ENCODE measurements around the gene CLCN5.
A peak's percentile ranks its signal among the peaks of the same experiment; 100 is the strongest.

Gene CLCN5

DNA sequence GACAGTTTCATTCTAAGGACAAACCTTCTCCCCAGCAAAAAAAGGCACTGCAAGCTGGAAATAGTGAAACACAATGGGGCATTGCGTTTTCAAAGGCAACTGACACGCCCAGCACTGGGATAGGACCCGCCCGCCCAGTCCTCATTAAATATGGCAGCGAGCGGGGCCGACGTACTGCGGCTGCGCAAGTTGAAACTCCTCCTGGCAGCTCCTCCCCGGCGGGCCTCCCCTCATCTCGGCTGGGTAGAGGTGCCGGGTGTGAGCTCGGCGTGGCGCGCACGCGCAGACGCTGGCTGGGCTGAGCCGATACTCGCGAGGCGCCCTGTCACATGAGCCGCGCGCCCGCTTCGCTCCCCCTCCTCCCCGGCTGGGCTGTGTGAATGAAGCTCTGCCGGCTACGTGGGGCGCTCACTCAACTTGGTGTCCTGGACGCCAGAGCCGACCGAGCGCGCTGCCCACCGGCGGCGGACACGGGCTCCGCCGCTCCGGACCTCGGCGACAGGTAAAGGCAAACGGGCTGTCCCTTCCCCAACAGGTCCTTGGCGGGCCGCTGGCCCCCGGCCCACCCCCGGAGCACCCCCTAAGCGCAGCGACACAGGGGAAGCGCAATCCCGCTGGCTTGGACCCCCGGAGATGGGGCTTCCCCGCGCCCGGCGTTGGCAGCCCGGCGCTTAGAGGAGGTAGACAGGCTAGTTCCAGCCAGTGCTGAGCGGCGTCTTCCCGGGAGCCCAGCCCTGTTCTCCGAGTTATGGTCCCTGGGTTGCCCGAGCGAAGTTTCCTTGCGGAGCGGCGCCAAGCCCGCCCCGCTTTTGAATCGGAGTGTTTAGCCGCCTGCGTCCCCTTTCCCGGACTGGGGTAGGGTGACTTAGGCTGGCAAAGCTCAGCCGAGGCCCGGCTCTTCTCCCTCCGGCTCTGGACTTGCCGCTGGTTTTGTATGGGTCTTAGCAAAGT is at the start of gene CLCN5:
CLCN5 (plus strand) TSS at position 306 of the 951 bp plus-strand sequence. CDS start 2,703 bp downstream, outside the sequence.
- peak; percentile 95 for DNase-seq

DNA sequence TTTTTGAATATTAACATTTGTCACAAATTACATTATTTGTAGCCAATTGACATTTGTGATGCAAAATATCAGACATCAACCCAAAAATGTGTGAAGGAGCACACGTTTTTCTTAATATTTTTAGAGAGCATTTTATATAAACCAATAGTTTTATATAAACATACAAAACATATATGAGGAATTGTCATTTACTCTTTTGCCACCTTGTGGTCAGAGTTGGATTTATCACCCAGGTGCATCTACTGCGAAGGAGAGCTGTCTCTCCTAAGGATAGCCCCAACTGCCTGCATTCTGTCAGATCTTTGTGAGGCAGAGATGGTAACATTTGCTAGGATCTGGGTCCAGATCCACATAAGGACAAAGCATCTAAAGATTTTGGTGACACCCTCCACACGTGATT is 45.6 kb upstream of the CLCN5 start:
- DNase-seq, result peak; percentile 19

DNA sequence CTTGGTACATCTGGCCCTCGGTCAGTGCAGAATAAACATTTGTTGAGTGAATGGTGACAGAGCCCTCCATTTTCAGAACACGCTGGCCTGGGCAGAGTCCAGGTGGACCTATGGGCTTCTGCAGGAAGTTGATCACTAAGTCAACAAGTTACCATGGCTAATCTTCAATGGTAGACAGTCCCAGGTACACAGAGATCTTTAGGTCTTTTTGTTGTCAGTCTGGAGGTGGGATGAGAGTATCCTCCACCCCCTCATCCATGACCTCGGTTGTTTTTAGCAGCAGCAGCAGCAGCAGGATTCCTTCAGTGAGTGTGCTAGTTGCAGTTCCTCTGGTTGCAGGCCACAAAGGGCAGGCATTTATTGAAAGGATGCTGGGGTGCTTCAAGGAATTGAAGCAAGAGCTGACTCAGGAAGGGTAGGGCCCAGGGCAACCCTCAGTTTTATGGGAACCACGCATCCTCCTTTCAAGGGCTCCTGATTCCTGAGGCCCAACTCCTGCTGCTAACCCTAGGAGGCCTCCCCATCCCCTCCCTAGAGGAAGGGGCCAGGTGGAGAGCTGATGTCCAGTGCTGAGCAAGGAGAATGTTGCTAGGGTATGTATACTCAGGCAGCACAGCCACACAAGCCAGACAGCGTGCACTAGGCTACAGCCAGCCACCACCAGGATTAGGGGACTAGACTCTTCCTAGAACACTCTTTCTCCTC is 44.8 kb upstream of the CLCN5 start:
- no peak for DNase-seq

DNA sequence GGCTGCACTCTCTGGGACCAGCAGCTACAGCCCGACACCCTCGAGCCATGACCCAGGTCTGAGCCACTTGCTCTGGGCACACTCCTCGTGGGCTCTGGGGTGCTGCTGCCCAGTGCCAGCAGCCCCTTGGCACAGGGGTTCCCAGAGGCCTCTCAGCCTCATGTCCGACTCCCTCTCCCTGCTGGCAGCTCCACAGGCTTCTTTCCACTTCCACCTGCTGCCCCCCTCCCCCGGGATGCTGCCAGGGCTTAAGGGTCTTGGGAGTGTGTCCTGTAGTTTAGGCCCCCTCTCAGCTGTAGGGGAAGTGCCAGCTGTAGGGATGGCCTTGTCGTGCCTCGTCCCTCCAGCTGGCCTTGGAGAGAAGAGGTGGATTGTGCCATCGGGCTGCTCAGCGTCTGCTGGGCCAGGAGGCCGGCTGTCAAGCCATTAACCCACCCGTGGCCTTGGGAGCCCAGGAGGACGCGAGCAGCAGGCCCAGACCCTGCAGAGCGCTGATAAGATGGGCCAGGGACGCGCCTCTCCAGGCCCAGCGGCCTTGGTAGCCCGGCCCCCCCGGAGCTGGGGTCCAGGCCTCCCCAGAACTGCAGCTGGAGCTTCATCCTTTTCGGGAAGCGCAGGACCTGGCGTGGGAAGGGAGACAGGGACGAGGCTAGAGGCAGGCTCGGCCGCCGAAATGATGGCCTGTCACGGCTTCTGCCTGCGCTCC is 44.1 kb upstream of the CLCN5 start:
- no peak for DNase-seq

DNA sequence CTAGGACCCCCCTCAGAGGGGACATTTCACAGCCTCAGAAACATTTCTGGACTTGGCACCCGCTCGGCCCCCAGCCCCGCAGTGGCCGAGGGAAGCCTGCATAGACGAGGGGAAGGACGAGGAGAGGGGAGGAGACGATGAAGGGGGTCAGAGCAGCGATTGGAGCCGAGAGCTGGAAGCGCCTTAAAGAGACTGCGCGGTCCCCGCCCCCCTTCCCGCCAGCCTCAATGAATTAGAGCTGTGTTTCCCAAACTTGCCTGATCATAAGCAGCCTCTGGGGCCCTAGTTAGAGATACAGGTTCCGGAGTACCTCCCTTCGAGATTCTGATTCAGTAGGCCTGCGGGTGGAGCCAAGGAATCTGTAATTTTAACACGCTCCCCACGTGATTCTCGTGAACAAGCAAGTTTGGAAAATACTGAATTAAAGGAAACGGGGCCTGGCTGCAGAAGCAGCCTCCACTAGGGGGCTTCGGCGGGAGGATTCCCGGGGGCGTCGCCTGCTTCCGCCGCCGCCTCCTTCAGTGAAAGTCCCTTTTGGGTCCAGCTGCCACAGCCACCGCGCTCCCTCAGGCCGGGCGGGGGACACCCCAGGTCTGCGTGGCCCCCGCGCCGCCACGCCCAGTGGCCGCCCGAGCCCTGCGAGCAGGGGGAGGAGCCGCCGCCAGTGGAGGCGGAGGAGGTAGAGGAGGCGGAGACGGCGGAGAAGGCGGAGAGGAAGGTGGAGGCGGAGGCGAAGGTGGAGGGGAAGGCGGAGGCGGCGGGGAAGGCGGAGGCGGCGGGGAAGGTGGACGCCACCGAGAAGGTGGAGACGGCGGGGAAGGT is 43.4 kb upstream of the CLCN5 start, which contains the start of gene USP27X:
USP27X (plus strand) TSS at position 651 of the 822 bp plus-strand sequence. CDS start 824 bp downstream, outside the sequence.
- DNase-seq, result peak; percentile 85

DNA sequence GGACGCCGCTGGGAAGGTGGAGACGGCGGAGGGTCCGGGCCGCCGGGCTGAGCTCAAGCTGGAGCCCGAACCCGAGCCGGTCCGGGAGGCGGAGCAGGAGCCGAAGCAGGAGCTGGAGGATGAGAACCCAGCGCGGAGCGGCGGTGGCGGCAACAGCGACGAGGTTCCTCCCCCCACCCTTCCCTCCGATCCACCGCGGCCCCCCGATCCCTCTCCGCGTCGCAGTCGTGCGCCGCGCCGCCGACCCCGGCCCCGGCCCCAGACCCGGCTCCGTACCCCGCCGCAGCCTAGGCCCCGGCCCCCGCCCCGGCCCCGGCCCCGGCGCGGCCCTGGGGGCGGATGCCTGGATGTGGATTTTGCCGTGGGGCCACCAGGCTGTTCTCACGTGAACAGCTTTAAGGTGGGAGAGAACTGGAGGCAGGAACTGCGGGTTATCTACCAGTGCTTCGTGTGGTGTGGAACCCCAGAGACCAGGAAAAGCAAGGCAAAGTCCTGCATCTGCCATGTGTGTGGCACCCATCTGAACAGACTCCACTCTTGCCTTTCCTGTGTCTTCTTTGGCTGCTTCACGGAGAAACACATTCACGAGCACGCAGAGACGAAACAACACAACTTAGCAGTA is 42.6 kb upstream of the CLCN5 start:
- no peak for DNase-seq

DNA sequence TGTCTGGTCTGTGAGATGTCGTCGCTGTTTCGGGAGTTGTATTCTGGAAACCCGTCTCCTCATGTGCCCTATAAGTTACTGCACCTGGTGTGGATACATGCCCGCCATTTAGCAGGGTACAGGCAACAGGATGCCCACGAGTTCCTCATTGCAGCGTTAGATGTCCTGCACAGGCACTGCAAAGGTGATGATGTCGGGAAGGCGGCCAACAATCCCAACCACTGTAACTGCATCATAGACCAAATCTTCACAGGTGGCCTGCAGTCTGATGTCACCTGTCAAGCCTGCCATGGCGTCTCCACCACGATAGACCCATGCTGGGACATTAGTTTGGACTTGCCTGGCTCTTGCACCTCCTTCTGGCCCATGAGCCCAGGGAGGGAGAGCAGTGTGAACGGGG is 41.7 kb upstream of the CLCN5 start:
- no peak for DNase-seq

DNA sequence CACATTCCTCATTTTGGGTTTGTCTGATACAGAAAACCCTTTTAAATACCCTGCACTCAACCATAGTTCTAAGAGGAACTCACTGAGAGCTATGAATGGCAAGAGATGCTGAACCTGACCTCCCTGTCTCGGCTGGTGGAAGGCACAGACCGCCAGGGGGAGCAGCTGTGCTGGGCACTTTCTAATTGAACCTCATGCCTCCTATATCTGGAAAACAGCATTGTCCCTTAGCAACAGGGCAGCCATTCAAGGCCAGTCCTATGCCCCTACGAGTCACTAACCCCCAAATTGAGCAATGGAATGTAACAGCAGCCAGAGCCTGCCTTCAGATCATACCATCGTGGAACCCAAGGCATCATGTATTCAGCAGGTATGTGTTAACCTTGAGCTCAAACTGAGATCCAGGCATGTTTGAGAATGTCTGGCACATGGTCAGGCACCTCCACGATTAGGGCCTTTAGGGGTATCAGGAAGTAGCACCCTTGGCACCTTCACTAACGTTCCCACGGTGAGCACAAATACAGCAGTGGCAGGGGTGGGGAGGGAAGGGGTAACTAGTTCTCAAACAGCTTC is 38.0 kb upstream of the CLCN5 start:
- DNase-seq, result peak; percentile 45

DNA sequence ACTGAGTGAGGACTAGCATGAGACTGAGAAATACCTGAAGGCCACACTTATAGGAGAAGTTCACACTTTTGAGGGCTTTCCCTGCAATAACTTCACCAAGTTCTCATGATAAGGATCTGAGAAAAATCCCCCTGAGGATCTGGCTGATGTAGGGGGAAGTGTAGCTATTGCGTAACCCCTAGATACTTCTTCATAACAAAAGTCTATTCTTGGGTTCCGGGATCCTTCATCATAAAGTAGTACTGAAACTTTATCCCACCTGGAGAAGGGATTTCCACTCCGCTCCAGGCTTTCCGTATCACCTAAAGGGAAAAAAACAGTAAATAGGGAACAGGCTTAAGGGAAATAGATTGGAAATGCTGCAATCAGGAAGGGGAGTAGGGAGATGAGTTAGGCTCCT is 29.9 kb upstream of the CLCN5 start:
- no peak for DNase-seq

DNA sequence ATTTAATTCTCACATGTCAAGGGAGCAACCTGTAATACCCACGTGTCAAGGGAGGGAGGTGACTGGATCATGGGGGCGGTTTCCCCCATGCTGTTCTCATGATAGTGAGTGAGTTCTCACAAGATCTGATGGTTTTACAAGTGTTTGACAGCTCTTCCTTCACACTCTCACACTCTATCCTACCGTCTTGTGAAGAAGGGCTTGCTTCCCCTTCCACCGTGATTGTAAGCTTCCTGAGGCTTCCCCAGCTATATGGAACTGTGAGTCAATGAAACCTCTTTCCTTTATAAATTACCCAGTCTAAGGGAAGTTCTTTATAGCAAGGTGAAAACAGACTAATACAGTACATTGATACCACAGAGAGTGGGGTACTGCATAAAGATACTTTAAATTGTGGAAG is 25.4 kb upstream of the CLCN5 start:
- DNase-seq, result no peak

DNA sequence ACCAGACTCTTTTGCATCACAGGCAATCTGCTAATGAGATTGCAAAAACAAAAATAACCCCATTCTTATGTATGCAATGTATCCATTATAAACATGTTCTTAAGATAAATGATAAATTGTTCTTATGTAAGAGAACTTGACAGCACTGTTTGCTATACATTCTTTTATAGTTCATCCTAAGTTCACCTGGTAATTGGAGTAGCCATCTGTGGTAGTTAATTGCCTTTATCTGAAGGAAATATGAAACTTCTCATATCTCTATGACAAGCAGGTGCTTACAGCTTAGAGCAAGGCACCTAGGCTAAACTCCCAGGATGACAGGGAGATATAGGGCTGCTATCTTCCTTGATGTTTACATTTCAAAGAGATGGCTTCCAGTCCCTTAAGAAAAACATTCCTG is 21.3 kb upstream of the CLCN5 start:
- DNase-seq, result no peak

DNA sequence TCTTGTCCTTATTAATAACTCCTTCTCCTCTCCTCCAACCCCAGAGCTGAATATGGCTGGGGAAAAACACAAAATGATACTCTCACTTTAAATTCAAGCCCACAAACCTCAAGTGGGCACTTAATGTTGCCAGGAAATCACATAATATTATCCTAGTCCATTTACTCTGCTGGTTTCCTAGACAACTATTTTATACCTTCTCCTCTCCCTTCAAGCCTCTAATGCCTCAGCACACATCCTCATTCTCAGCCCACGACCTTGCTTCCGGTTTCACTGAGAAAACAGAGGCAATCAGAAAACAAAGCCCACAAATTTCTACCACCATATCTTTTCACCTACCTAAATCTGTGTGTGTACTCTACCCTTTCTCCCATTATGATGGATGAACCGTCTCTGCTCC is 12.1 kb upstream of the CLCN5 start:
- no peak for DNase-seq

DNA sequence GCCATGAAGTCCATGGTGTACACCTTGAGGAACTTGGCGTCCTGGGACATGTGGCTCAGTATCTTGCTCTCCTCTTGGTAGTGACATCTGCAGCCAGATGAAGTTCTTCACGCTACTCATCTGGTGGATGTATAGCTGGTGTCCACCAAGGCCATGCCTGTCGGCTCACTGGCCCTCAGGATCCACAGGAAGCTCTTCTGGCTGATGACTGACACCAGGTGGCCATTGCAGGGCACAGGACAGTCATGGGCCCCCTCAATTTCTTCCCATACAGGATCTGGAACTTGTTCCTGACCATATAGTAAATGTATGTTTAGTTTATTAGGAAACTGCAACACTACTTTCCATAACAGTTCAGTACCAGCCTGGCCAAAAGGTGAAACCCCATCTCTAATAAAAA is 10.3 kb upstream of the CLCN5 start:
- no peak for DNase-seq

DNA sequence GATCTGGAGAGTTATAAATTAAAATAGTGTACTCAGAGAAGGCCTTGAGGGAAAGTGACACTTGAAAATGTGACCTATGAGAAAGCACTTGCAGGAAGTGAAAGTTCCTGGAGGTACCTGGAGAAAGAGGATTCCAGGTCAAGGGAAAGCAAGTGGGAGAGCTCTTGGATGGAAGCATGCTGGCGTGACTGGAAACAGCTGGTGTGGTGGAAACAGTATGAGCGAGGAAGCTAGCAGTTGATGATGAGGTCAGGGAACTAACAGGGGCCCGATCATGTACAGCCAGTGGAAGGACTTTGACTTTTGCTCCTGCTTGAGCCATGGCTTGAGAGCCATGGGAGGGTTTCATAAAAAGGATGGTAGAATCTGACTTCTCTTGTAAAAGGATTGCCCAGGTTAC is 9.5 kb upstream of the CLCN5 start:
- no peak for DNase-seq

DNA sequence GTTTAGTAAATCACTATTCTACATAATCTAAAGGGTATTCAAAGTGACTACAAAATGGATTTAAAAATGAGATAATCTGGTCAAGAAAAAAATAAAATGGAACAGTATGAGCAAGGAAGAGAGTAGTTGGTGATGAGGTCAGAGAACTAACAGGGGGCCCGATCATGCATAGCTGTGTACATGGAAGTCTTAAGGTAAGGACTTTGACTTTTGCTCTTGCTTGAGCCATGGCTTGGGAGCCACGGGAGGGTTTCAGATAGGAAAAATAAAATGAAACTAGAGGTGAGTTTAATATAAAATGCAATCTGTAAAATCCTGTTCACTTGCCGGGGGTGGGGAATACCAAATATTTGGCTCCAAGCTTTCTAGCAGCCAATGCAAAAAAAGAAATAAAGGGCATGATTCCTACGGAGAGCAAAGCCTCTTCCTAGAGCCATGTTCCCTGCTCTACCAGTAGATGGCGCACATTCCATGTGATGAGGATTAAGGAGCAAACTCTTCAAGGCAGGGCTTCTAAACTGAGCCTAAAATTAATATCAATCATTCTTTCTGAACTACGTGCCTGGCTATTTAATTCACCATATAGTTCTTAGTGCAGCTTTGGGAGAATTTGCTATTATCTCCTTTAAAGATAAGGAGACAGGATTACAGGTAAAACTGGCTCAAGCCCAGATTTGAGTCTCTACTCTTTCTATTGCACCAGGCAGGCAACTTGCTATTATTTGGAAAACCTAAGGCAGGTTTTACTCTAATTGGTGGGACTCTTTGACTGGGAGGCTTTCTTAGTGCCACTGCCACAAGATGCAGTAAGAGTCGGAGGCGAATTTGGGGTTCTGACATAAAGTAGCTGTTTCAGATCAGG is 6.8 kb upstream of the CLCN5 start:
- DNase-seq, result peak; percentile 57

DNA sequence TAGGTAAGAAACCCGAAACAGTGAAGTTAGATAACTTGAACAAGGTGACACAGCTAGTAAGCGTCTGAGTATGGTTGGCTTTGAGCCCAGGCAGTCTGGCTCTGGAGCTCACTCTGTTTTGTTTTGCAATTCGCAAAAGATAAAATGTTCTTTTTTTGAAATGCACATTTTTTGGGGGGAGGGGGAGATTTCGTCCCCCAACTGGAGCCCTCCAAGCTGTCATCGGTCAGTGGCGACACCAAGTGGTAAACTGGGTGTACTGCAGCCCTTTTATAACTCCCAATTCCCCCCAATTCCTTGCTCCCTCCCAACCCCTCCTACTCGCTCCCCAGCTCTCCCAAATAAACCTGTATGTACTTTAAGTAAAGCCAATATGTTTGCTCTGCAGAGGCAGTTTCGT is 2.8 kb upstream of the CLCN5 start:
- peak; percentile 64 for DNase-seq

DNA sequence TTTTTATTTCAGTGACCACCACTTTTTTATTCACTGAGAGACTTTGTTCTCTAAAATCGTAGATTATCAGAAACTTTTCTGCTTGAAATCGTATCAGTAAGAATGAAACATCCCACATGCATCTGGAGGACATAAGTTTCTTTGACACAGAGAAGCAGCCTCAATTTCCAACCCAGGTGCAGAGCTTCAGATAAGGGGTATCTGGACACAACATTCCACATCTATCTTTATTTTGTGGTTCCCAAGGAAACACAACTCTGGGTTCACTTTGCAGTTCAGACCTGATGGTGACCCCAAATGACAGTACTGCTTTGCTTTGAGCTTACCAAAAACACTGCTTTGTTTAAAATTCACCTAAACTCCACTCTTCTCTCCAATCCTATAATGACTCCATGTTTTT is 1.3 kb upstream of the CLCN5 start:
- no peak for DNase-seq

DNA sequence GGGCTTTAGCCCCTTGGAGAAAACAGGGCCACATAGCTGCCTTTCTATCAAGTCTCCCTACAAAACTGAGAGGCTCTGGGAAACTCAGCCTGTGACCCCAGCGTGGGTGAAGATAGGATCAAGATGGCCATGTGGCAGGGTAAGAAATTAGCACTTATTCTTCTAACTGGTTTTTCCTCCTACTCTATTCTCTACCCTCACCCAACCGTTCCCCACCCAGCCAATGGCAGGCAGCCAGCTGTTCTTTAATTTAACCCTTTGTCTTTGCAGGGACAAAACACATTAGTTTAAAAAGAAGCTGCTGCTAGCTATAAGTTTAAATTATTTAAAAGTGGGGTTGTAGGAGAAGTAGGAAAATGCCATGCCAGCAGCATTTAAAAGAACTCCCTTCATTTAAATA is 2.8 kb downstream of the CLCN5 start:
- DNase-seq, result no peak

DNA sequence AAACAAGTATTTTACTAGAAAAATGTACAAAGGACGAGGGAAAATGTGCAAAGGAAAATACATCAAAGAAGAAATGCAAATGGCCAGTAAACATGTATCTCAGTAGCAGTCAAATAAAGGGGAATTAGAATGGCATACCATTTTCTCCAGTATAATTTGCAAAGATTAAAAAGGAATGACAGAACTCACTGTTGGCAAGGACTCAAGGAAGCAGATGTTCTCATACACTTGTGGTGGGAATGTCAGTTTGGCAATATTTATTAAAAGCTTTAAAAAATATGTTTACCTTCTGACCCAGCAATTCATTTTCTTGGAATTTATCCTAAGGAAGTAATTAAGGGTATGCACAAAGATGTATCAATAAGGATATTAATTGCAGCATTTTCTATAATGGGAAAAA is 7.6 kb downstream of the CLCN5 start:
- DNase-seq, result peak; percentile 44

DNA sequence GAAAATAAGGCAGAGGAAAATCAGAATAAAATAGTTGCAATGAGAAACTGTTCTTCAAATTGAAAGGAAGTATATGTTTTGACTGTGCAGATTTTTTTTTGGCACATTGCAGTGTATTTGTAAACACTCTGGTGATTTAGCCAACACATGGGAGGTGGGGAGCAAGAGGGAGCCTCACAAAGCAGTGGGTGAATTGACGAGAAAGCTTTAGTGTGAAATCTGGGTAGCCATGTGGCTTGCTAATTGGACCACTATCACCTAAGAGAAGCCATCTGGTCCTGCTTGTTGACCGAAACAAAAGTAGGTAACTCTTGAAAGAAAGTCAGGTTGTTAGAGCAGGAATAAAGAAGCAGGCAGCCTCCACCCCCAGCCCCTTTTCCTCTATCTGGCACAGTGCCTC is 10.4 kb downstream of the CLCN5 start:
- no peak for DNase-seq

DNA sequence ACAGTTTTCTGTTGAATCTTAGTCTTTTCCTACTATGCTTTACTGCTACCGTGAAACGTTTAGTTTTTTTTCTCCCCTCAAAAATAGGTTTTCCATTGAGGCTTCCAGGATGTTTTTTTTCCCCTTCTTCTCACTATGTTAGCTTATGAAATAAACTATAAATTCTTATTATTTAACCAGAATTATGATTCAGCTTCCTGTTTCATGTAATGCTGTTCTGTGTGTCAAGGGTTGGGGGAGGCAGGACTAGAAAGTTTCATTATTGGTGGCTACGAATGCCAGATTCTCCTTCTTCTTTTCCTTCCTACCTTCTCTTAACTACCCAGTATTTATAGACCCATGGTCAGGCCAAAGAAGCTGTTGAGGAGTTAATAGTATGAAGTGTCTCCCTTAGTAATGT is 11.8 kb downstream of the CLCN5 start:
- no peak for DNase-seq

Measured in fibroblast of upper back skin (primary cell).